ENCODE results near the gene ELP4. TPM values are rescaled to one million over a fixed set of nuclear protein-coding genes. Genes with fewer than 3 reads are reported as not detected.

The ELP4 gene
- total and polyA plus RNA-seq, 2 experiments from 2014 or later, result 16.6 to 28.7 TPM

DNA sequence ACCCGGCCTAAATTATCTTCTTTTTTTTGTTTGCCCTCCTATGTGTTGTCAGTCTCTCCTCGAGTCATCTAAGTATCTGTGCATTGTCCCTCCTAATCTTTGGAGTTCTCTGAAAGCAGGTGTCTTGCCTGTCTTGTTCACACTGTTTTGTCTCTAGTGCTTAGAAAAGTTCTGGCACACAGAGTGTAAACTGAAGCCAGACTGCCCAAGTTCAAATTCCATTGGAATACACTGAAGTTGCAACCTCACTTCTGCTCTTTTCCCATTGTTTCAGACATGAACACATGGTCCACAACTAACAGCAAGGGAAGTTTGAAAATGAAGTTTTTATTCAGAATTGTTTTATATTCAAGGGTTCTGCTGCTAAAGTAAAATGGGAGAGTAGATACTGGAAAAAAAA, 262.8 kb downstream of the ELP4 start:
- Histone ChIP-seq H3K27me3 (peaks cover 84% of the 10 kb centered on the region), H3K4me3 (no peak overlapping the region), H3K9me3 (ENCODE audit: low read depth) (no peaks in the 10 kb centered on the region), H3K27ac (no peak overlapping the region), H3K36me3 (no peaks in the 10 kb centered on the region), H3K4me1 (ENCODE audit: low read depth) (no peaks in the 10 kb centered on the region)
- no peak for DNase-seq (ENCODE audit: low read depth in 1 of 2, low spot score in 1 of 2)
- TF ChIP-seq, protein P1, sequence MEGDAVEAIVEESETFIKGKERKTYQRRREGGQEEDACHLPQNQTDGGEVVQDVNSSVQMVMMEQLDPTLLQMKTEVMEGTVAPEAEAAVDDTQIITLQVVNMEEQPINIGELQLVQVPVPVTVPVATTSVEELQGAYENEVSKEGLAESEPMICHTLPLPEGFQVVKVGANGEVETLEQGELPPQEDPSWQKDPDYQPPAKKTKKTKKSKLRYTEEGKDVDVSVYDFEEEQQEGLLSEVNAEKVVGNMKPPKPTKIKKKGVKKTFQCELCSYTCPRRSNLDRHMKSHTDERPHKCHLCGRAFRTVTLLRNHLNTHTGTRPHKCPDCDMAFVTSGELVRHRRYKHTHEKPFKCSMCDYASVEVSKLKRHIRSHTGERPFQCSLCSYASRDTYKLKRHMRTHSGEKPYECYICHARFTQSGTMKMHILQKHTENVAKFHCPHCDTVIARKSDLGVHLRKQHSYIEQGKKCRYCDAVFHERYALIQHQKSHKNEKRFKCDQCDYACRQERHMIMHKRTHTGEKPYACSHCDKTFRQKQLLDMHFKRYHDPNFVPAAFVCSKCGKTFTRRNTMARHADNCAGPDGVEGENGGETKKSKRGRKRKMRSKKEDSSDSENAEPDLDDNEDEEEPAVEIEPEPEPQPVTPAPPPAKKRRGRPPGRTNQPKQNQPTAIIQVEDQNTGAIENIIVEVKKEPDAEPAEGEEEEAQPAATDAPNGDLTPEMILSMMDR (IDR thresholded peaks at IDR 0.05; ENCODE audit: low read depth, low read length), result no peak

DNA sequence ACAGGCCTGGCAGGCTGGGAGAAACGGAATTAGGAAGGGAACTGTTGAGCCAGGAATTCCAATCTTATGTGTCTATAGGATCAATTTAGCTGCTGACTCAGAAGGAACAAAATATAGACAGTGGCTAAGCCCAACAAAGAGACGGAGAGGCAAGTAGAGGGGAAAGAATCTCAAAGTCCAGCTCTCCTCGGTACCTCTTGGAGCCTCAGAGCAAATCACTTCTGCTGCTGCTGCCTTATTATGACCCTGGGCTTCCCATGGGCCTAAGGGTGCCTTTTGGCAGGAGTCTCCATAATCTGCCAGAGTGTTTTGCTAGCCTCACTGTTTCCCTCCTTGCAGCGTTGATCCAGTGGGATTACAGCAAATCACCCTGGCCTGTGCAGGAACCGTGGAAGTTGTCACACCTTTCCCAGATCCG, 269.8 kb downstream of the ELP4 start:
- Histone ChIP-seq H3K27me3 (peaks cover 75% of the 10 kb centered on the region), H3K27ac (no peak overlapping the region), H3K4me1 (ENCODE audit: low read depth) (no peaks in the 10 kb centered on the region), H3K36me3 (no peaks in the 10 kb centered on the region), H3K9me3 (ENCODE audit: low read depth) (no peaks in the 10 kb centered on the region), H3K4me3 (no peak overlapping the region)
- TF ChIP-seq, protein P1 (IDR thresholded peaks at IDR 0.05; ENCODE audit: low read depth, low read length), result no peak
- no peak for DNase-seq (ENCODE audit: low read depth in 1 of 2, low spot score in 1 of 2)

DNA sequence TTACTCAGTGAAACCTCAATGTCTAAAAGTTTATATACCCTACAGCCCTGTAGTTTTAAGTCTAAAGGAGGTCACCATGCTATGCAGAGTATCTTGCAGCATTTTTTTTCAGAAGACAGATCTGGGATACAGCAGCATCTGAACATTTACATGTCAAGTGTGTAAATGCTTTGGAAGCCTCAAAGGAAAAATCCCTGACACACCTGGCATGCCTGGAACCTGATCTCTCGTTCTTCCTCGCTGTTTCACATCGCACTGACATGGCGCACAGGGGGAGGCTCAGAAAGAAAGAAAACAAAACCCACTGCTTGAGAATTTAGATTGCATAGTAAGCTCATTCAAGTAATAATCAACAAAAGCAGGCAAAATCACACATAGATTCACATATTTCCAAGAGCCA, 270.5 kb downstream of the ELP4 start:
- Histone ChIP-seq H3K27me3 (peaks cover 73% of the 10 kb centered on the region), H3K9me3 (ENCODE audit: low read depth) (no peaks in the 10 kb centered on the region), H3K27ac (no peak overlapping the region), H3K36me3 (no peaks in the 10 kb centered on the region), H3K4me3 (no peak overlapping the region), H3K4me1 (ENCODE audit: low read depth) (no peaks in the 10 kb centered on the region)
- TF ChIP-seq, protein P1 (IDR thresholded peaks at IDR 0.05; ENCODE audit: low read depth, low read length), result no peak
- DNase-seq (ENCODE audit: low read depth in 1 of 2, low spot score in 1 of 2), result no peak

DNA sequence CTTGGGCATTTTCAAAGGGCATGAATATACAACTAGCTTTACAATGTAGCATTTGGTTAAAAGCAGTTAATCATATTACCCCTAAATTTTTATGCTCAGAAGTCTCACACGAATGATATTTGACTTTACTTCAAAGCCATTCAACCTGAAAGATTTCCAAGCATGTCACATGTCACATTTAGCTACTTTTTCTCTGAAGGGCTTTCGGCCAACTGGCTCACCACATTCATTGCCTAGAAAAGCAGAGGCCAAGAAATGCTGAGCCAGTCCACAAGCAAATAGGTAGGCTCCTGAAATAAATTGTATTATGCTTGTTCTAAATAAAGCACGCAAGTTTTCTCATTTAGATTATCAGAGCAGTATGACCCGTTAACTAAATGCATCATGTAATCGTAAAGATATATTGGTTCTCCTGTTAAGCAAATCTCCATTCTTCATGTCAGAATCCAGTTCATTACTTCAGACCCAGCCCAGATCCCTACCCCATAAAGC, 271.0 kb downstream of the ELP4 start:
- TF ChIP-seq, protein P1 (IDR thresholded peaks at IDR 0.05; ENCODE audit: low read depth, low read length), result no peak
- no peak for DNase-seq (ENCODE audit: low read depth in 1 of 2, low spot score in 1 of 2)
- no peaks in the 10 kb centered on the region for H3K9me3 ChIP-seq (ENCODE audit: low read depth)
- H3K4me1 ChIP-seq (ENCODE audit: low read depth), result no peaks in the 10 kb centered on the region
- no peak overlapping the region for H3K27ac ChIP-seq
- peaks cover 74% of the 10 kb centered on the region for H3K27me3 ChIP-seq
- H3K36me3 ChIP-seq, result no peaks in the 10 kb centered on the region
- H3K4me3 ChIP-seq, result no peak overlapping the region

DNA sequence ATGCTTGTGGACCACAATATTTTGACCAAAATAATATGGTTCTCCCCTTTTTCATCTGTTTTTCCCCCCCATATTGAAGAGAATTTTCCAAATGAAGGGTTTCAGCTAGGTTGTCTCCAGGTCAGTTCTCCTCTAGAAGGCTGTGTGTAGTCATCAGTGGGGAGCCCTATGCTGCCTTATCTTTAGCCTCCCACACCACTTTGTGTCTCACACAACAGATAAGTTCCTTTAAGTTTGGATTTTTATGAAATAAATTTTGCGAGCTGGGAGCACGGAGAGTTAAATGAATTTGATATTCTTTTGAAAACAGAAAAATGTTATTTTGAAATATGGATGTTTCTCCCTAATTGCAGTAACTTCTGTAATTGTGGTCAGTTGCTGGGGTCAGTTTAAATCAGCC, 272.7 kb downstream of the ELP4 start:
- no peaks in the 10 kb centered on the region for H3K36me3 ChIP-seq
- H3K4me1 ChIP-seq (ENCODE audit: low read depth), result no peaks in the 10 kb centered on the region
- TF ChIP-seq, protein P1 (IDR thresholded peaks at IDR 0.05; ENCODE audit: low read depth, low read length), result no peak
- no peak overlapping the region for H3K27ac ChIP-seq
- H3K9me3 ChIP-seq (ENCODE audit: low read depth), result no peaks in the 10 kb centered on the region
- H3K27me3 ChIP-seq, result peaks cover 89% of the 10 kb centered on the region
- no peak overlapping the region for H3K4me3 ChIP-seq
- DNase-seq (ENCODE audit: low read depth in 1 of 2, low spot score in 1 of 2), result no peak

DNA sequence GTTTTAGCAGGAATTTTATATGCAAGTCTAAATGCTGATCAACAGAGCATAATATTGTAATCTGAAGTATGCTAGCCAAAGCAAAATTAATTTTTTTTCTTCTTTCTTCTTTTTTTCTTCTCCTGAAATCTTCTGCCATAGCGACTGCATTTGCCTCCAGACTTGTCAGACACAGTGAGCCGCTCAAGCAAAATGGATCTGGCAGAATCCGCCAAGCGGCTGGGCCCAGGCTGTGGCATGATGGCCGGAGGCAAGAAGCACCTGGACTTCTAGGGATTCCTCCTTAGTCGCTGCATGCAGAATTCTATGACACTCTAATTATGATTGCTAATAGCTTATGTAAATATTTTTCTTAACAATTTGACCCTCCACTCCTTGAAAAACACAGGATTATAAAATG, 273.7 kb downstream of the ELP4 start:
- Histone ChIP-seq H3K4me3 (no peak overlapping the region), H3K9me3 (ENCODE audit: low read depth) (no peaks in the 10 kb centered on the region), H3K36me3 (no peaks in the 10 kb centered on the region), H3K4me1 (ENCODE audit: low read depth) (no peaks in the 10 kb centered on the region), H3K27me3 (peaks cover 89% of the 10 kb centered on the region), H3K27ac (no peak overlapping the region)
- TF ChIP-seq, protein P1 (IDR thresholded peaks at IDR 0.05; ENCODE audit: low read depth, low read length), result no peak
- no peak for DNase-seq (ENCODE audit: low read depth in 1 of 2, low spot score in 1 of 2)

Data from cardiac muscle cell (in vitro differentiated cells and primary cell).